ENCODE measurements around the gene DNMT3L.
"Not testable (repeated sequence)": the region's sequence is repeated elsewhere in the genome, so short reads cannot be mapped to it uniquely, and the experiment has no call there.

DNMT3L gene

GRCh38 chr21:44259082-44259705, 2.5 kb downstream of the DNMT3L start:
- DNase-seq: no peak
- no peak overlapping the region for H3K4me3 Mint-ChIP-seq
- no peak overlapping the region for H3K27ac Mint-ChIP-seq
- no peaks in the 10 kb centered on the region for H3K9me3 Mint-ChIP-seq
- no peaks in the 10 kb centered on the region for H3K36me3 Mint-ChIP-seq (ENCODE audit: low read depth)
- peaks cover 9% of the 10 kb centered on the region for H3K4me1 Mint-ChIP-seq
- peaks cover 14% of the 10 kb centered on the region for H3K27me3 Mint-ChIP-seq (ENCODE audit: low read depth, poor library complexity)
- TF ChIP-seq CTCF (IDR thresholded peaks at IDR 0.05): no peak

- no peak for TF ChIP-seq CTCF (IDR thresholded peaks at IDR 0.05)
- peaks cover 2% of the 10 kb centered on the region for H3K4me1 Mint-ChIP-seq
- no peak for DNase-seq
- H3K27me3 Mint-ChIP-seq (ENCODE audit: low read depth, poor library complexity): peaks cover 14% of the 10 kb centered on the region
- H3K27ac Mint-ChIP-seq: no peak overlapping the region
- no peak overlapping the region for H3K4me3 Mint-ChIP-seq
- no peaks in the 10 kb centered on the region for H3K36me3 Mint-ChIP-seq (ENCODE audit: low read depth)
- H3K9me3 Mint-ChIP-seq: no peaks in the 10 kb centered on the region
These were observed 3.5 kb downstream of the DNMT3L start for GRCh38 chr21:44258056-44258725.

GRCh38 chr21:44255511-44255981, 6.2 kb downstream of the DNMT3L start:
- DNase-seq: no peak
- Mint-ChIP-seq H3K27me3 (ENCODE audit: low read depth, poor library complexity) (peaks cover 12% of the 10 kb centered on the region), H3K4me3 (no peak overlapping the region), H3K4me1 (no peaks in the 10 kb centered on the region), H3K36me3 (ENCODE audit: low read depth) (no peaks in the 10 kb centered on the region), H3K9me3 (no peaks in the 10 kb centered on the region), H3K27ac (no peak overlapping the region)
- no peak for TF ChIP-seq CTCF (IDR thresholded peaks at IDR 0.05)

GRCh38 chr21:44253832-44254710, 7.6 kb downstream of the DNMT3L start:
- Mint-ChIP-seq H3K4me1 (no peaks in the 10 kb centered on the region), H3K4me3 (no peak overlapping the region), H3K27ac (no peak overlapping the region), H3K9me3 (no peaks in the 10 kb centered on the region), H3K27me3 (ENCODE audit: low read depth, poor library complexity) (peaks cover 5% of the 10 kb centered on the region), H3K36me3 (ENCODE audit: low read depth) (no peaks in the 10 kb centered on the region)
- no peak for DNase-seq
- TF ChIP-seq CTCF (IDR thresholded peaks at IDR 0.05): no peak

- not testable (repeated sequence) for H3K36me3 Mint-ChIP-seq (ENCODE audit: low read depth); DNase-seq; H3K27ac Mint-ChIP-seq; H3K4me1 Mint-ChIP-seq; H3K9me3 Mint-ChIP-seq; H3K4me3 Mint-ChIP-seq; H3K27me3 Mint-ChIP-seq (ENCODE audit: low read depth, poor library complexity)
These were observed 12.3 kb downstream of the DNMT3L start for GRCh38 chr21:44249204-44250037.

GRCh38 chr21:44247904-44248303, 13.8 kb downstream of the DNMT3L start:
- H3K27ac Mint-ChIP-seq; H3K27me3 Mint-ChIP-seq (ENCODE audit: low read depth, poor library complexity); H3K36me3 Mint-ChIP-seq (ENCODE audit: low read depth); DNase-seq; H3K4me3 Mint-ChIP-seq; H3K4me1 Mint-ChIP-seq; H3K9me3 Mint-ChIP-seq: not testable (repeated sequence)

- H3K4me1 Mint-ChIP-seq; H3K36me3 Mint-ChIP-seq (ENCODE audit: low read depth); DNase-seq; H3K9me3 Mint-ChIP-seq; H3K27me3 Mint-ChIP-seq (ENCODE audit: low read depth, poor library complexity); H3K4me3 Mint-ChIP-seq; H3K27ac Mint-ChIP-seq: not testable (repeated sequence)
These were observed 17.7 kb downstream of the DNMT3L start for GRCh38 chr21:44243980-44244379.

- not testable (repeated sequence) for H3K4me1 Mint-ChIP-seq; H3K27ac Mint-ChIP-seq; H3K9me3 Mint-ChIP-seq; DNase-seq; H3K27me3 Mint-ChIP-seq (ENCODE audit: low read depth, poor library complexity); H3K36me3 Mint-ChIP-seq (ENCODE audit: low read depth); H3K4me3 Mint-ChIP-seq
These were observed 20.4 kb downstream of the DNMT3L start for GRCh38 chr21:44241281-44241680.

GRCh38 chr21:44240842-44241241, 20.9 kb downstream of the DNMT3L start, which contains the start of gene ICOSLG:
TSS of gene ICOSLG (minus strand) at chr21:44240943. CDS start at chr21:44240817, 126 bp downstream.
- H3K27me3 Mint-ChIP-seq (ENCODE audit: low read depth, poor library complexity); DNase-seq; H3K36me3 Mint-ChIP-seq (ENCODE audit: low read depth); H3K4me3 Mint-ChIP-seq; H3K4me1 Mint-ChIP-seq; H3K27ac Mint-ChIP-seq; H3K9me3 Mint-ChIP-seq: not testable (repeated sequence)
